H9 (cell line): ENCODE results near the gene ST6GAL1. TPM values are rescaled to one million over a fixed set of nuclear protein-coding genes. Genes with fewer than 3 reads are reported as not detected.

Source experiments
- DNase-seq: peaks from one replicate; pipeline ENCODE4 v3.0.0-alpha.2; 2017
- H2AFZ ChIP-seq: one replicate; pipeline ENCODE4 v1.6.1; 2013; ENCODE audit warnings: mild to moderate bottlenecking, low read length, control low read depth, moderate library complexity
- H2AK5ac ChIP-seq: 2 replicates; pipeline ENCODE4 v1.6.1; 2013; ENCODE audit warnings: low read length, control low read depth, mixed read lengths; ENCODE audit not compliant: insufficient read length
- H2BK120ac ChIP-seq: one replicate; pipeline ENCODE4 v1.6.1; 2013; ENCODE audit warnings: low read depth, mild to moderate bottlenecking, low read length, control low read depth, inconsistent platforms; ENCODE audit not compliant: poor library complexity, severe bottlenecking
- H2BK12ac ChIP-seq: 2 replicates; pipeline ENCODE4 v1.6.1; 2013; ENCODE audit warnings: low read length, control low read depth, mixed read lengths, low read depth; ENCODE audit not compliant: insufficient read length
- H2BK15ac ChIP-seq: 2 replicates; pipeline ENCODE4 v1.6.1; 2013; ENCODE audit warnings: low read depth, low read length, control low read depth
- H2BK20ac ChIP-seq: one replicate; pipeline ENCODE4 v1.6.1; 2013; ENCODE audit warnings: low read depth, mild to moderate bottlenecking, low read length, control low read depth, inconsistent platforms; ENCODE audit not compliant: poor library complexity, severe bottlenecking
- H2BK5ac ChIP-seq: 2 replicates; pipeline ENCODE4 v1.6.1; 2013; ENCODE audit warnings: low read length, control low read depth, mixed read lengths; ENCODE audit not compliant: insufficient read length
- H3K14ac ChIP-seq: 2 replicates; pipeline ENCODE4 v1.6.1; 2013; ENCODE audit warnings: low read length, control low read depth; ENCODE audit not compliant: insufficient read depth
- H3K18ac ChIP-seq: 2 replicates; pipeline ENCODE4 v1.6.1; 2013; ENCODE audit warnings: low read depth, mild to moderate bottlenecking, mixed read lengths, low read length, control low read depth; ENCODE audit not compliant: insufficient read length
- H3K23ac ChIP-seq: 2 replicates; pipeline ENCODE4 v1.6.1; 2013; ENCODE audit warnings: low read length, control low read depth, mixed read lengths, low read depth; ENCODE audit not compliant: insufficient read length
- H3K23me2 ChIP-seq: 2 replicates; pipeline ENCODE4 v1.6.1; 2013; ENCODE audit warnings: low read depth, mild to moderate bottlenecking, mixed read lengths, low read length, control low read depth; ENCODE audit not compliant: insufficient read length, poor library complexity, severe bottlenecking
- H3K27ac ChIP-seq: 2 replicates; pipeline ENCODE4 v1.5.1; 2013; ENCODE audit warnings: low read length, control low read depth, mixed read lengths, low read depth; ENCODE audit not compliant: insufficient read length
- H3K27me3 ChIP-seq: 2 replicates; pipeline ENCODE4 v1.6.1; 2013; ENCODE audit warnings: low read length, control low read depth, inconsistent platforms; ENCODE audit not compliant: insufficient read depth
- H3K4ac ChIP-seq: 2 replicates; pipeline ENCODE4 v1.6.1; 2013; ENCODE audit warnings: low read depth, mild to moderate bottlenecking, control low read depth, inconsistent platforms, low read length, moderate library complexity
- H3K4me1 ChIP-seq: 2 replicates; pipeline ENCODE4 v1.6.1; 2013; ENCODE audit warnings: low read length, control low read depth, inconsistent platforms; ENCODE audit not compliant: insufficient read depth
- H3K4me2 ChIP-seq: 2 replicates; pipeline ENCODE4 v1.6.1; 2013; ENCODE audit warnings: low read length, control low read depth, mixed read lengths; ENCODE audit not compliant: insufficient read length, insufficient read depth
- H3K56ac ChIP-seq: 2 replicates; pipeline ENCODE4 v1.6.1; 2013; ENCODE audit warnings: low read depth, mild to moderate bottlenecking, mixed read lengths, low read length, control low read depth; ENCODE audit not compliant: insufficient read length
- H3K79me1 ChIP-seq: 2 replicates; pipeline ENCODE4 v1.6.1; 2013; ENCODE audit warnings: low read depth, mild to moderate bottlenecking, moderate library complexity, low read length, control low read depth, inconsistent platforms; ENCODE audit not compliant: insufficient read depth, poor library complexity, severe bottlenecking
- H3K79me2 ChIP-seq: 2 replicates; pipeline ENCODE4 v1.6.1; 2013; ENCODE audit warnings: low read length, control low read depth, inconsistent platforms; ENCODE audit not compliant: insufficient read depth
- H3K9ac ChIP-seq: 2 replicates; pipeline ENCODE4 v1.6.1; 2013; ENCODE audit warnings: low read length, control low read depth, mixed read lengths; ENCODE audit not compliant: insufficient read length; ENCODE audit errors: extremely low read depth
- H3K9me3 ChIP-seq: one replicate; pipeline ENCODE4 v1.6.1; 2013; ENCODE audit warnings: low read depth, low read length, inconsistent platforms; ENCODE audit not compliant: control insufficient read depth
- H3T11ph ChIP-seq: one replicate; pipeline ENCODE4 v1.6.1; 2013; ENCODE audit warnings: mild to moderate bottlenecking, low read length, control low read depth, inconsistent platforms
- H4K20me1 ChIP-seq: one replicate; pipeline ENCODE4 v1.6.1; 2013; ENCODE audit not compliant: control insufficient read depth, insufficient read length, insufficient read depth
- H4K5ac ChIP-seq: 2 replicates; pipeline ENCODE4 v1.6.1; 2013; ENCODE audit warnings: low read depth, mild to moderate bottlenecking, mixed read lengths, low read length, control low read depth; ENCODE audit not compliant: insufficient read length
- H4K8ac ChIP-seq: replicated peaks from 2 replicates; pipeline ENCODE4 v1.6.1; 2013; ENCODE audit warnings: low read length, control low read depth, mixed read lengths, low read depth; ENCODE audit not compliant: insufficient read length
- H4K91ac ChIP-seq: 2 replicates; pipeline ENCODE4 v1.6.1; 2013; ENCODE audit warnings: low read depth, mild to moderate bottlenecking, moderate library complexity, mixed read lengths, low read length, control low read depth; ENCODE audit not compliant: insufficient read length
- H3K27ac Mint-ChIP-seq, 3 experiments: 2 replicates in 2 of 3; 3 replicates in 1 of 3; pipeline ENCODE4 v1.8.0; 2020 to 2021; ENCODE audit warnings: mixed read lengths in 3 of 3, mild to moderate bottlenecking in 1 of 3, moderate library complexity in 1 of 3
- H3K27me3 Mint-ChIP-seq: 2 replicates; pipeline ENCODE4 v1.8.0; 2021; ENCODE audit warnings: low read depth, mild to moderate bottlenecking, moderate library complexity, mixed read lengths
- H3K36me3 Mint-ChIP-seq, 3 experiments: 2 replicates in 2 of 3; 3 replicates in 1 of 3; pipeline ENCODE4 v1.8.0; 2020 to 2021; ENCODE audit warnings: low read depth in 3 of 3, mixed read lengths in 3 of 3; ENCODE audit not compliant: insufficient read depth in 1 of 3
- H3K4me1 Mint-ChIP-seq, 2 experiments: 2 replicates each; pipeline ENCODE4 v1.8.0; 2020; ENCODE audit warnings: mixed read lengths in 2 of 2
- H3K4me3 Mint-ChIP-seq, 2 experiments: 2 replicates in 1 of 2; 3 replicates in 1 of 2; pipeline ENCODE4 v1.8.0; 2020 to 2021; ENCODE audit warnings: mild to moderate bottlenecking in 2 of 2, mixed read lengths in 2 of 2, moderate library complexity in 1 of 2
- H3K9me3 Mint-ChIP-seq, 2 experiments: 2 replicates in 1 of 2; 3 replicates in 1 of 2; pipeline ENCODE4 v1.8.0; 2020; ENCODE audit warnings: mild to moderate bottlenecking in 2 of 2, mixed read lengths in 2 of 2, moderate library complexity in 1 of 2
- WGBS: extraction: QIAGEN DNeasy Blood & Tissue Kit; methylation state at CpG from one replicate; pipeline ENCODE4 v1.1.7; 2013; ENCODE audit warnings: missing lambda C conversion rate, low lambda C conversion rate, mixed read lengths; ENCODE audit not compliant: insufficient read length; ENCODE audit errors: extremely low coverage; 5-methylcytosine and 5-hydroxymethylcytosine counted together
- total RNA-seq: library from RNA; stranded (reverse); gene quantifications from 2 replicates; pipeline ENCODE4 v1.2.1, GENCODE V29; 2021
- TF ChIP-seq, protein P1 (sequence below): fragments of 200-600 bp; sonication (generic); conservative IDR thresholded peaks from 3 replicates; pipeline ENCODE4 v1.8.0; 2021; ENCODE audit warnings: antibody characterized with exemption, mild to moderate bottlenecking

Gene ST6GAL1
- total RNA-seq, 1 experiment from 2014 or later, result 139 TPM

DNA sequence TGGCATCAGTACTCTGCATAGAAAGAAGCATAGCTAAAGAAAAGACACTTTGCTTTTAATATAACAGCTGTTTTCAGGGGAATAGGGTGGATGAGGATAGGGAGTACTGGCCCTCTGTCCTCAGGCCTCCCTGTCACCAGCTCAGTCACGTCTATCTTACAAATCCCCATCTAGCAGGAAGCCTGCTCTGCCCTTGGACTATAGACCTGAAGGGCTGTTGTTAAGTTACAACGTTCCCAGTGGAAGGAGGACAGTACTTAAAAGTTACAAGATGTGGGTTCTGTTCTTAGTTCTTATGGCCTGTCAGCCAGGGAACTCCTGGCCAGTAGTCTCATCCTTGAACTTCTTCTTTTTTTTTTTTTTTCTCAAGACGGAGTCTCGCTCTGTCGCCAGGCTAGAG is 138.5 kb downstream of the ST6GAL1 start:
- H3K79me1 ChIP-seq, result no peaks in the 10 kb centered on the region
- no peak overlapping the region for H3K14ac ChIP-seq
- no peak overlapping the region for H3T11ph ChIP-seq
- H3K4me2 ChIP-seq, result no peak overlapping the region
- no peaks in the 10 kb centered on the region for H3K9me3 Mint-ChIP-seq
- no peak overlapping the region for H3K56ac ChIP-seq
- no peak overlapping the region for H2BK5ac ChIP-seq
- H2AK5ac ChIP-seq, result no peak overlapping the region
- H3K27me3 ChIP-seq, result no peaks in the 10 kb centered on the region
- TF ChIP-seq, protein P1, sequence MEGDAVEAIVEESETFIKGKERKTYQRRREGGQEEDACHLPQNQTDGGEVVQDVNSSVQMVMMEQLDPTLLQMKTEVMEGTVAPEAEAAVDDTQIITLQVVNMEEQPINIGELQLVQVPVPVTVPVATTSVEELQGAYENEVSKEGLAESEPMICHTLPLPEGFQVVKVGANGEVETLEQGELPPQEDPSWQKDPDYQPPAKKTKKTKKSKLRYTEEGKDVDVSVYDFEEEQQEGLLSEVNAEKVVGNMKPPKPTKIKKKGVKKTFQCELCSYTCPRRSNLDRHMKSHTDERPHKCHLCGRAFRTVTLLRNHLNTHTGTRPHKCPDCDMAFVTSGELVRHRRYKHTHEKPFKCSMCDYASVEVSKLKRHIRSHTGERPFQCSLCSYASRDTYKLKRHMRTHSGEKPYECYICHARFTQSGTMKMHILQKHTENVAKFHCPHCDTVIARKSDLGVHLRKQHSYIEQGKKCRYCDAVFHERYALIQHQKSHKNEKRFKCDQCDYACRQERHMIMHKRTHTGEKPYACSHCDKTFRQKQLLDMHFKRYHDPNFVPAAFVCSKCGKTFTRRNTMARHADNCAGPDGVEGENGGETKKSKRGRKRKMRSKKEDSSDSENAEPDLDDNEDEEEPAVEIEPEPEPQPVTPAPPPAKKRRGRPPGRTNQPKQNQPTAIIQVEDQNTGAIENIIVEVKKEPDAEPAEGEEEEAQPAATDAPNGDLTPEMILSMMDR, result no peak
- no peak overlapping the region for H4K8ac ChIP-seq
- H3K36me3 Mint-ChIP-seq, result peaks cover 38 to 64% (median 54%) of the 10 kb centered on the region in 3 experiments
- no peak overlapping the region for H4K91ac ChIP-seq
- no peak overlapping the region for H4K5ac ChIP-seq
- no peak overlapping the region for H3K18ac ChIP-seq
- H3K27me3 Mint-ChIP-seq, result no peaks in the 10 kb centered on the region
- no peak overlapping the region for H2BK120ac ChIP-seq
- no peak overlapping the region for H3K23ac ChIP-seq
- no peaks in the 10 kb centered on the region for H4K20me1 ChIP-seq
- H2AFZ ChIP-seq, result no peak overlapping the region
- no peak overlapping the region for H2BK15ac ChIP-seq
- H3K27ac Mint-ChIP-seq, result no peak overlapping the region; a peak in 1 of 7 replicates
- H3K23me2 ChIP-seq, result no peaks in the 10 kb centered on the region
- H3K4me3 Mint-ChIP-seq, result no peak overlapping the region
- no peak overlapping the region for H2BK12ac ChIP-seq
- no CpG with 5 or more reads among the region's 5 CpGs for WGBS
- no peak overlapping the region for H3K4ac ChIP-seq
- H2BK20ac ChIP-seq, result no peak overlapping the region
- H3K27ac ChIP-seq, result no peak overlapping the region
- DNase-seq, result no peak
- no peaks in the 10 kb centered on the region for H3K79me2 ChIP-seq
- no peak overlapping the region for H3K9ac ChIP-seq
- no peaks in the 10 kb centered on the region for H3K9me3 ChIP-seq
- H3K4me1 ChIP-seq, result peaks cover 11% of the 10 kb centered on the region; the same call in 1 of the 2 replicates
- H3K4me1 Mint-ChIP-seq, result peaks cover 31 to 36% of the 10 kb centered on the region in 2 experiments
